PC-3 (cell line): ENCODE data around the gene CDKN2B-AS1. TPM values are rescaled to one million over a fixed set of nuclear protein-coding genes. Genes with fewer than 3 reads are reported as not detected.
"Not testable (repeated sequence)": the region's sequence is repeated elsewhere in the genome, so short reads cannot be mapped to it uniquely, and the experiment has no call there.

Experiments
- ATAC-seq: fragments of 200-7000 bp; cut with Tn5 transposase; 2 replicates; pipeline ENCODE4 v1.9.1; 2020; ENCODE audit warnings: mild to moderate bottlenecking, moderate library complexity
- Bru-seq: library from RNA; stranded (reverse); fragments of 400-500 nt; gene quantifications from one replicate; lab custom pipeline; 2021; lab: Mats Ljungman, UMichigan
- BruChase-seq, 2 experiments: library from RNA; stranded (reverse); fragments of 400-500 nt; gene quantifications; one replicate each; lab custom pipeline; 2021; lab: Mats Ljungman, UMichigan
- BruUV-seq: library from RNA; stranded (reverse); fragments of 400-500 nt; replicated peaks from 2 replicates; lab custom pipeline; 2021; lab: Mats Ljungman, UMichigan
- CTCF ChIA-PET: fragments of 300-600 bp; sonication (Branson Sonifier 250); formaldehyde crosslinking; loops from one replicate; lab custom pipeline; 2022; ENCODE audit warnings: antibody characterized with exemption; lab: Charles Lee
- POLR2A ChIA-PET: fragments of 300-600 bp; sonication (Branson Sonifier 250); formaldehyde crosslinking; loops from one replicate; lab custom pipeline; 2022; ENCODE audit warnings: antibody characterized with exemption; ENCODE audit not compliant: unreplicated experiment; lab: Charles Lee
- DNase-seq: peaks from one replicate; pipeline ENCODE4 v3.0.0-alpha.2; 2015
- H2AFZ ChIP-seq: fragments of 300-600 bp; sonication (generic); 2 replicates; pipeline ENCODE4 v1.6.0; 2016; ENCODE audit warnings: antibody characterized with exemption, low read length
- H3F3A ChIP-seq: fragments of 300-600 bp; sonication (generic); one replicate; pipeline ENCODE4 v1.6.0; 2017; ENCODE audit warnings: antibody characterized with exemption, low read length, control low read depth, mild to moderate bottlenecking; ENCODE audit not compliant: unreplicated experiment
- H3K27ac ChIP-seq: fragments of 300-600 bp; sonication (generic); 2 replicates; pipeline ENCODE4 v1.5.1; 2016; ENCODE audit warnings: mild to moderate bottlenecking, low read length
- H3K27me3 ChIP-seq: fragments of 300-600 bp; sonication (generic); 2 replicates; pipeline ENCODE4 v1.6.1; 2016; ENCODE audit warnings: low read length, mixed read lengths
- H3K36me3 ChIP-seq: fragments of 300-600 bp; sonication (generic); 2 replicates; pipeline ENCODE4 v1.6.1; 2016; ENCODE audit warnings: low read depth, mixed run types, low read length, mixed read lengths
- H3K4me1 ChIP-seq: fragments of 300-600 bp; sonication (generic); 2 replicates; pipeline ENCODE4 v1.5.1; 2016; ENCODE audit warnings: low read length; ENCODE audit not compliant: insufficient read depth
- H3K4me2 ChIP-seq: fragments of 300-600 bp; sonication (generic); 2 replicates; pipeline ENCODE4 v1.6.0; 2016; ENCODE audit warnings: low read length
- H3K4me3 ChIP-seq: fragments of 300-600 bp; sonication (generic); 2 replicates; pipeline ENCODE4 v1.5.1; 2016; ENCODE audit warnings: mild to moderate bottlenecking, low read length, mixed read lengths
- H3K79me2 ChIP-seq: fragments of 300-600 bp; sonication (generic); 2 replicates; pipeline ENCODE4 v1.6.1; 2017; ENCODE audit warnings: low read length, mixed read lengths
- H3K9ac ChIP-seq: fragments of 300-600 bp; sonication (generic); 2 replicates; pipeline ENCODE4 v1.6.0; 2016; ENCODE audit warnings: mild to moderate bottlenecking, low read length
- H3K9me2 ChIP-seq: fragments of 300-600 bp; sonication (generic); replicated peaks from 2 replicates; pipeline ENCODE4 v1.6.1; 2016; ENCODE audit warnings: mixed run types, low read length, mixed read lengths
- H3K9me3 ChIP-seq: fragments of 300-600 bp; sonication (generic); 2 replicates; pipeline ENCODE4 v1.6.1; 2016; ENCODE audit warnings: low read length, mixed read lengths
- H4K20me1 ChIP-seq: fragments of 300-600 bp; sonication (generic); 2 replicates; pipeline ENCODE4 v1.6.1; 2016; ENCODE audit warnings: low read length, mixed read lengths
- CTCF ChIP-seq: fragments of 300-600 bp; sonication (generic); conservative IDR thresholded peaks from 2 replicates; pipeline ENCODE4 v1.5.1; 2017; ENCODE audit warnings: antibody characterized with exemption, low read depth, mild to moderate bottlenecking, low read length
- EZH2 ChIP-seq: fragments of 300-600 bp; sonication (generic); IDR thresholded peaks from one replicate; pipeline ENCODE4 v1.6.1; 2017; ENCODE audit warnings: antibody characterized with exemption, mild to moderate bottlenecking, low read length; ENCODE audit not compliant: unreplicated experiment
- EZH2phosphoT487 ChIP-seq: fragments of 300-600 bp; sonication (generic); IDR thresholded peaks from 2 replicates; pipeline ENCODE4 v1.6.1; 2018; ENCODE audit warnings: mild to moderate bottlenecking, antibody characterized with exemption, low read length, borderline replicate concordance
- intact Hi-C: fragments of 100-400 bp; cut with micrococcal nuclease; formaldehyde crosslinking; loops from 2 replicates; pipeline ENCODE4 v1.9.0; 2023
- long read RNA-seq: library from polyadenylated mRNA; unstranded; transcript quantifications from one replicate; pipeline ENCODE4 v2.0.0, GENCODE V29; 2021; ENCODE audit not compliant: unreplicated experiment
- total RNA-seq: library from RNA; depleted of rRNA; stranded (reverse); fragments of >200 nt; gene quantifications from 2 replicates; pipeline ENCODE4 v1.2.3, GENCODE V29; 2014; rRNA removed

CDKN2B-AS1 gene
- total RNA-seq = 0.40 and 2.0 TPM in 2 replicates
- percentile 61 among the genes with signal in this experiment for Bru-seq, nascent RNA
- BruChase-seq, experiment 1, labeled RNA remaining after a 6-hour chase = percentile 47 among the genes with signal in this experiment
- percentile 74 among the genes with signal in this experiment for BruChase-seq, experiment 2, labeled RNA remaining after a 2-hour chase
- long read RNA-seq, partial matches to known transcripts = 1 of 8 reads
- long read RNA-seq, other reads (novel, unspliced or antisense) = 7 of 8 reads

GRCh38 chr9:21994556-21995005 lies at the start of gene CDKN2B-AS1:
Gene CDKN2B-AS1 (plus strand): TSS chr9:21994791.
- peak within 1 kb of the TSS; percentile 99 for H3K9ac ChIP-seq
- H3K9me3 ChIP-seq = no peaks in the 10 kb centered on the region
- no TSS peak for BruUV-seq
- H3K79me2 ChIP-seq = peaks cover 90% of the 10 kb centered on the region
- ChIA-PET CTCF (interaction anchor here (0.6 to 0.7 kb wide), 3 partner anchors 12 to 313 kb away, joined by 3 to 9 read pairs (median 3); no protein-coding TSS in a partner anchor), POLR2A (interaction anchor here (1.0 kb wide), 1 partner anchor 93 kb away, joined by 3 read pairs; no protein-coding TSS in a partner anchor)
- 0 out of 2 replicates have a peak, but pooled peaks cover 4% of the 10 kb centered on the region for H4K20me1 ChIP-seq
- peak within 1 kb of the TSS; percentile 96 for H3K4me3 ChIP-seq
- peaks cover 5% of the 10 kb centered on the region for H3K36me3 ChIP-seq
- peak within 1 kb of the TSS; percentile 89 for H3K27ac ChIP-seq
- peak; percentile 22; the same call in 1 of the 2 replicates for TF ChIP-seq CTCF
- TF ChIP-seq EZH2phosphoT487 = no peak
- H3K27me3 ChIP-seq = no peaks in the 10 kb centered on the region
- peaks cover 31% of the 10 kb centered on the region for H3K4me1 ChIP-seq
- no peaks in the 10 kb centered on the region for H3F3A ChIP-seq
- peak within 1 kb of the TSS; percentile 79 for H2AFZ ChIP-seq
- peak within 1 kb of the TSS; percentile 98 for H3K4me2 ChIP-seq
- DNase-seq (peak; percentile 78), ATAC-seq (peak; percentile 64)
- intact Hi-C loops = loop anchor here (1.0 to 10.0 kb wide), 3 partner anchors 162 to 450 kb away; partner anchors contain the start of gene DMRTA1
- H3K9me2 ChIP-seq = no peaks in the 10 kb centered on the region

GRCh38 chr9:21945606-21946005 lies 49.0 kb upstream of the CDKN2B-AS1 start:
- CTCF ChIA-PET = no interaction called here
- Histone ChIP-seq H3K4me2 (no peak overlapping the region), H3K36me3 (no peaks in the 10 kb centered on the region), H3K9ac (no peak overlapping the region), H3K27me3 (no peaks in the 10 kb centered on the region), H3K27ac (no peak overlapping the region), H3K9me2 (no peaks in the 10 kb centered on the region), H2AFZ (no peak overlapping the region), H3K4me1 (no peaks in the 10 kb centered on the region), H3F3A (no peaks in the 10 kb centered on the region), H3K9me3 (no peaks in the 10 kb centered on the region), H3K4me3 (no peak overlapping the region), H4K20me1 (no peaks in the 10 kb centered on the region), H3K79me2 (no peaks in the 10 kb centered on the region)
- no peak for ATAC-seq
- TF ChIP-seq CTCF (no peak), EZH2phosphoT487 (no peak)
- intact Hi-C loops = no loop called here
- POLR2A ChIA-PET = no interaction called here
- DNase-seq = no peak
- no TSS peak for BruUV-seq

- Histone ChIP-seq H3K9me3 (no peaks in the 10 kb centered on the region), H3K27ac (no peak overlapping the region), H3K9ac (no peak overlapping the region), H3K27me3 (no peaks in the 10 kb centered on the region), H2AFZ (no peak overlapping the region), H3K4me2 (no peak overlapping the region), H4K20me1 (no peaks in the 10 kb centered on the region), H3K36me3 (no peaks in the 10 kb centered on the region), H3K79me2 (no peaks in the 10 kb centered on the region), H3K9me2 (no peaks in the 10 kb centered on the region), H3K4me1 (no peaks in the 10 kb centered on the region), H3F3A (no peaks in the 10 kb centered on the region), H3K4me3 (no peak overlapping the region)
- POLR2A ChIA-PET = no interaction called here
- DNase-seq (no peak), ATAC-seq (no peak)
- CTCF ChIA-PET = no interaction called here
- TF ChIP-seq EZH2 = no peak
- no peak for TF ChIP-seq CTCF
- no peak for TF ChIP-seq EZH2phosphoT487
- intact Hi-C loops = no loop called here
- no TSS peak for BruUV-seq
These were observed 35.8 kb upstream of the CDKN2B-AS1 start for GRCh38 chr9:21958833-21959232.

- H3K79me2 ChIP-seq, H3K36me3 ChIP-seq, ATAC-seq, H3K9me2 ChIP-seq, H3K27me3 ChIP-seq, H3K9ac ChIP-seq, H4K20me1 ChIP-seq, H2AFZ ChIP-seq, H3K4me1 ChIP-seq, H3K27ac ChIP-seq, POLR2A ChIA-PET, CTCF ChIA-PET, H3K4me3 ChIP-seq, DNase-seq, H3K4me2 ChIP-seq, intact Hi-C loops, BruUV-seq, H3F3A ChIP-seq, H3K9me3 ChIP-seq: not testable (repeated sequence)
These were observed 35.3 kb upstream of the CDKN2B-AS1 start for GRCh38 chr9:21959268-21959667.
